Left colon (tissue), 2 donors: ENCODE data around the gene NR4A1. TPM values are rescaled to one million over a fixed set of nuclear protein-coding genes. Genes with fewer than 3 reads are reported as not detected.

Experiments used
- total RNA-seq, 2 donors: library from RNA; stranded (reverse); fragmentation: NEBNext Ultra II Directional; extraction: Animal tissue kit (Norgen Biotek cat#: 25700); gene quantifications; one replicate each; pipeline ENCODE4 v1.2.1, GENCODE V29; 2021
- donor health status: DM: no; HTN: no; CAD: no.
- donor health status: DM: yes; HTN: yes; CAD: no.

The NR4A1 gene
- total RNA-seq, 2 donors from 2014 or later = 37.7 to 182 TPM

Other genes starting within 250 kb of the NR4A1 start
- gene FIGNL2, start 202.7 kb upstream of the NR4A1 start, total RNA-seq = under 1 TPM; 0.24 to 0.36 TPM
- gene ANKRD33, start 163.3 kb upstream of the NR4A1 start, total RNA-seq = not detected
- gene ACVRL1, start 143.9 kb upstream of the NR4A1 start, total RNA-seq = 100 to 1,000 TPM; 188 to 214 TPM
- gene ACVR1B, start 99.7 kb upstream of the NR4A1 start, total RNA-seq = 10 to 100 TPM; 67.6 to 84.7 TPM
- 10 to 100 TPM in 1 of 2 donors, 1 to 10 TPM in 1; 9.0 to 10.7 TPM for gene TAMALIN, start 44.5 kb upstream of the NR4A1 start, total RNA-seq
- 10 to 100 TPM; 35.0 to 36.3 TPM for gene ATG101, start 18.5 kb downstream of the NR4A1 start, total RNA-seq
- gene SMIM41, start 28.3 kb downstream of the NR4A1 start, total RNA-seq = under 1 TPM in 1 of 2 donors, not detected in 1; 0.31 TPM
- gene KRT80, start 140.6 kb downstream of the NR4A1 start, total RNA-seq = 1 to 10 TPM in 1 of 2 donors, not detected in 1; 1.1 TPM
- under 1 TPM; 0.78 to 0.89 TPM for gene KRT7, start 181.8 kb downstream of the NR4A1 start, total RNA-seq
- under 1 TPM in 1 of 2 donors, not detected in 1; 0.20 TPM for gene KRT86, start 223.2 kb downstream of the NR4A1 start, total RNA-seq
- not detected for gene KRT81, start 240.1 kb downstream of the NR4A1 start, total RNA-seq